SK-N-SH (cell line): ENCODE data around the gene TNRC6C. TPM values are rescaled to one million over a fixed set of nuclear protein-coding genes. Genes with fewer than 3 reads are reported as not detected.

Experiments used
- CTCF ChIA-PET: fragments of 300-600, 350-600 bp; formaldehyde crosslinking; extraction: SDS; loops from one replicate; lab custom pipeline; 2021; lab: Yijun Ruan, JAX
- POLR2A ChIA-PET: fragments of 350-600 bp; sonication (Branson Sonifier 250); formaldehyde crosslinking; extraction: SDS; loops from one replicate; lab custom pipeline; 2020; ENCODE audit warnings: antibody characterized with exemption, inconsistent platforms; lab: Yijun Ruan, JAX
- DNase-seq: peaks from one replicate; pipeline ENCODE4 v3.0.0; 2012
- H2AFZ ChIP-seq: fragments of 200-600 bp; sonication (generic); 2 replicates; pipeline ENCODE4 v1.8.1; 2016; ENCODE audit warnings: antibody characterized with exemption, mild to moderate bottlenecking, low read depth
- H3F3A ChIP-seq: fragments of 200-600 bp; sonication (generic); replicated peaks from 2 replicates; pipeline ENCODE3; 2016; ENCODE audit warnings: antibody characterized with exemption, mild to moderate bottlenecking; ENCODE audit not compliant: insufficient read depth
- H3K27ac ChIP-seq, 2 experiments: fragments of 200-500 bp in 1 of 2; fragments of 200-600 bp in 1 of 2; sonication (Bioruptor generic) in 1 of 2; sonication (generic), shearing (Covaris generic) in 1 of 2; 2 replicates each; pipeline versions ENCODE4 v1.5.1 to v1.6.1; 2014 to 2016; ENCODE audit warnings: low read depth in 2 of 2, inconsistent platforms in 1 of 2, low read length in 1 of 2, mild to moderate bottlenecking in 1 of 2, mixed read lengths in 1 of 2
- H3K27me3 ChIP-seq: fragments of 200-600 bp; sonication (generic), shearing (Covaris generic); 2 replicates; pipeline ENCODE4 v1.6.1; 2016; ENCODE audit warnings: mixed run types; ENCODE audit not compliant: insufficient read depth
- H3K36me3 ChIP-seq, 2 experiments: fragments of 200-500 bp in 1 of 2; fragments of 200-600 bp in 1 of 2; sonication (Bioruptor generic) in 1 of 2; sonication (generic) in 1 of 2; replicated peaks in 1 of 2; 2 replicates each; pipeline versions ENCODE3 to v1.5.1; 2014 to 2016; ENCODE audit warnings: low read length in 1 of 2, mild to moderate bottlenecking in 1 of 2; ENCODE audit not compliant: insufficient read depth in 2 of 2, control insufficient read depth in 1 of 2
- H3K4me1 ChIP-seq, 2 experiments: fragments of 200-500 bp in 1 of 2; fragments of 200-600 bp in 1 of 2; sonication (Bioruptor generic) in 1 of 2; sonication (generic), shearing (Covaris generic) in 1 of 2; 2 replicates each; pipeline versions ENCODE4 v1.5.1 to v1.6.1; 2014 to 2016; ENCODE audit warnings: low read depth in 1 of 2, low read length in 1 of 2, mixed run types in 1 of 2; ENCODE audit not compliant: insufficient read depth in 2 of 2, control insufficient read depth in 1 of 2
- H3K4me2 ChIP-seq: fragments of 200-600 bp; sonication (generic), shearing (Covaris generic); 2 replicates; pipeline ENCODE4 v1.6.1; 2017; ENCODE audit warnings: mixed run types
- H3K4me3 ChIP-seq, 2 experiments: fragments of 200-500 bp in 1 of 2; fragments of 200-600 bp in 1 of 2; sonication (Bioruptor generic) in 1 of 2; sonication (generic), shearing (Covaris generic) in 1 of 2; 2 replicates each; pipeline versions ENCODE4 v1.5.1 to v1.8.1; 2014 to 2016; ENCODE audit warnings: low read depth in 2 of 2, inconsistent platforms in 1 of 2, low read length in 1 of 2, mild to moderate bottlenecking in 1 of 2, mixed read lengths in 1 of 2, moderate library complexity in 1 of 2
- H3K79me2 ChIP-seq: fragments of 200-600 bp; sonication (generic); 2 replicates; pipeline ENCODE4 v1.8.1; 2017; ENCODE audit warnings: mild to moderate bottlenecking; ENCODE audit not compliant: insufficient read depth
- H3K9ac ChIP-seq: fragments of 200-600 bp; sonication (generic); 2 replicates; pipeline ENCODE4 v1.6.1; 2017; ENCODE audit warnings: mixed run types
- H3K9me2 ChIP-seq: fragments of 200-600 bp; sonication (generic); 2 replicates; pipeline ENCODE4 v1.6.1; 2017; ENCODE audit warnings: mixed run types
- H3K9me3 ChIP-seq: fragments of 200-600 bp; sonication (generic); 2 replicates; pipeline ENCODE4 v1.6.1; 2017; ENCODE audit warnings: mixed run types, mild to moderate bottlenecking, moderate library complexity
- H4K20me1 ChIP-seq: fragments of 200-600 bp; sonication (generic); 2 replicates; pipeline ENCODE4 v1.6.1; 2017; ENCODE audit warnings: mild to moderate bottlenecking, mixed run types; ENCODE audit not compliant: insufficient read depth
- CHD2 ChIP-seq: fragments of 150-350 bp; IDR thresholded peaks from 2 replicates; pipeline ENCODE4 v1.6.1; 2018; ENCODE audit warnings: low read length; ENCODE audit not compliant: partially characterized antibody
- FOSL2 ChIP-seq: IDR thresholded peaks from 2 replicates; pipeline ENCODE4 v1.4.0; 2012; ENCODE audit warnings: low read depth, mild to moderate bottlenecking, moderate library complexity, borderline replicate concordance
- FOXJ3 ChIP-seq: sonication (generic); formaldehyde crosslinking; IDR thresholded peaks from 2 replicates; pipeline ENCODE4 v1.5.1; 2020; ENCODE audit warnings: mild to moderate bottlenecking, missing genetic modification reagents
- IRF3 ChIP-seq: fragments of 150-350 bp; IDR thresholded peaks from 2 replicates; pipeline ENCODE4 v1.6.1; 2016; ENCODE audit warnings: mild to moderate bottlenecking, low read depth, low read length
- JUND ChIP-seq: IDR thresholded peaks from 2 replicates; pipeline ENCODE4 v1.4.0; 2012
- MXI1 ChIP-seq: IDR thresholded peaks from 2 replicates; pipeline ENCODE4 v1.6.1; 2012; ENCODE audit warnings: mild to moderate bottlenecking, low read depth, low read length, improper control_type of control experiment
- NFIC ChIP-seq: IDR thresholded peaks from 2 replicates; pipeline ENCODE4 v1.4.0; 2012; ENCODE audit warnings: borderline replicate concordance
- NRF1 ChIP-seq: IDR thresholded peaks from 2 replicates; pipeline ENCODE4 v1.6.1; 2012; ENCODE audit warnings: low read depth, mild to moderate bottlenecking, low read length
- RAD21 ChIP-seq: IDR thresholded peaks from 2 replicates; pipeline ENCODE4 v1.6.1; 2012; ENCODE audit warnings: mild to moderate bottlenecking, low read length
- RCOR1 ChIP-seq: fragments of 150-350 bp; IDR thresholded peaks from 2 replicates; pipeline ENCODE4 v1.6.1; 2017; ENCODE audit warnings: antibody characterized with exemption, low read length
- RFX5 ChIP-seq: IDR thresholded peaks from 2 replicates; pipeline ENCODE4 v1.6.1; 2012; ENCODE audit warnings: mild to moderate bottlenecking, improper control_type of control experiment, low read length
- RXRA ChIP-seq: IDR thresholded peaks from 2 replicates; pipeline ENCODE4 v1.4.0; 2012; ENCODE audit warnings: low read depth, mild to moderate bottlenecking, borderline replicate concordance
- SMC3 ChIP-seq: IDR thresholded peaks from 2 replicates; pipeline ENCODE4 v1.6.1; 2012; ENCODE audit warnings: low read depth, low read length, improper control_type of control experiment
- TAF1 ChIP-seq: IDR thresholded peaks from 2 replicates; pipeline ENCODE4 v1.6.1; 2012; ENCODE audit warnings: low read depth, mild to moderate bottlenecking, low read length, moderate library complexity, borderline replicate concordance
- USF1 ChIP-seq: IDR thresholded peaks from 2 replicates; pipeline ENCODE4 v1.4.0; 2012; ENCODE audit warnings: low read depth, borderline replicate concordance
- YY1 ChIP-seq: IDR thresholded peaks from 2 replicates; pipeline ENCODE4 v1.4.0; 2012; ENCODE audit warnings: low read depth, mild to moderate bottlenecking
- WGBS: methylation state at CpG from one replicate; pipeline ENCODE4 v1.1.6; 2017; ENCODE audit warnings: low lambda C conversion rate; 5-methylcytosine and 5-hydroxymethylcytosine counted together
- polyA plus RNA-seq, 3 experiments: library from polyadenylated mRNA; depleted of rRNA; stranded (reverse); fragments of >200 nt; gene quantifications; 2 replicates each; pipeline ENCODE4 v1.2.3, GENCODE V29; 2012
- TF ChIP-seq, protein P1 (sequence below): fragments of 150-350 bp; IDR thresholded peaks from 2 replicates; pipeline ENCODE4 v1.6.1; 2017; ENCODE audit warnings: antibody characterized with exemption, low read length, low read depth, borderline replicate concordance

The TNRC6C gene
- polyA plus RNA-seq, 1 of the 3 experiments (the other 2 are of a cell fraction) = 2.2 TPM

DNA sequence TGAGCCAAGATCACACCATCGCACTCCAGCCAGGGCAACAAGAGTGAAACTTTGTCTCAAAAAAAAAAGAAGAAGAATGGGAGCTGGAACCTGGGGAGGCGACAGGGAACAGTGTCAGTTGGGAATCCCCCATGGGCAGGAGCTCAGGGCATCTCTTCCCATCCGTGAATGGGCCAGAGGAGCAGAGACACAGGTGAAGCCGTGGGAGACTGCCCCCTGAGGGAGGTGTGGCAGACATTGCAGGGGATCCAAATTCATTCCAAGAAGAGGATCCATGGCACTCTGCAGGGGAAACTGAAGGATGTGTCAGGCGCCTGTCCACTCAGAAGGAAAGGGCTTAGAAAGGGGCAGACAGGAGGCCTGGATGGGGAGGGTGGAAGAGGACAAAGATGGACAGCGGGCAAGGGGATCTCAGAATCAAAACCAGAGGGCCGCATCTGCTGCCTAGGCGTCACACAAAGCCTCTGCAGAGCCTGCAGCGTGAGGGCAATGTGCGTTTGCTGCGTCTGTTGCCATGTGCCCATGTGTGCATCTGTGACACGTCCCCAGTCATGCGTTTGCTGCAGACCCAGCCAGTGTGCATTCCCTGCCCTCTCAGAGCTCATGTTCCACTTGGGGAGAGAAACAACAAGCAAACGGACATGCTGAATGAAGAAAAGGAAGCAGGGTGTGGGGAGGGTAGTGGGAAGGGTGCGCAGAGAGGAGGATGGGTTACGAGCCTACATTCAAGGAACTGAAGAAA is 30.6 kb upstream of the TNRC6C start:
- Histone ChIP-seq H4K20me1 (no peaks in the 10 kb centered on the region), H3K4me3 (no peak overlapping the region), H3K27me3 (peaks cover 24% of the 10 kb centered on the region), H3F3A (no peaks in the 10 kb centered on the region), H3K9ac (no peak overlapping the region), H3K79me2 (no peaks in the 10 kb centered on the region), H3K9me2 (no peaks in the 10 kb centered on the region), H3K4me1 (peaks cover 0 to 41% of the 10 kb centered on the region in 2 experiments; a peak in 1 of 4 replicates), H3K36me3 (no peaks in the 10 kb centered on the region), H3K4me2 (no peak overlapping the region), H3K27ac (no peak overlapping the region), H2AFZ (no peak overlapping the region), H3K9me3 (no peaks in the 10 kb centered on the region)
- TF ChIP-seq FOXJ3 (0 out of 2 replicates have a peak, but pooled peaks have one; percentile 34), RCOR1 (no peak), CHD2 (peak; percentile 31), RXRA (no peak), RFX5 (0 out of 2 replicates have a peak, but pooled peaks have one; percentile 32), RAD21 (no peak), MXI1 (peak; percentile 92)
- DNase-seq = peak; percentile 74
- WGBS = 60% methylated on average over 16 of the region's 16 CpGs
- CTCF ChIA-PET = interaction anchor here (1.3 to 2.9 kb wide), 5 partner anchors 12 to 498 kb away, joined by 3 to 10 read pairs (median 5); partner anchors contain the start of gene TNRC6C
- POLR2A ChIA-PET = interaction anchor here (1.0 to 2.2 kb wide), 3 partner anchors 11 to 47 kb away, joined by 3 to 13 read pairs (median 4); partner anchors contain the start of gene TNRC6C

DNA sequence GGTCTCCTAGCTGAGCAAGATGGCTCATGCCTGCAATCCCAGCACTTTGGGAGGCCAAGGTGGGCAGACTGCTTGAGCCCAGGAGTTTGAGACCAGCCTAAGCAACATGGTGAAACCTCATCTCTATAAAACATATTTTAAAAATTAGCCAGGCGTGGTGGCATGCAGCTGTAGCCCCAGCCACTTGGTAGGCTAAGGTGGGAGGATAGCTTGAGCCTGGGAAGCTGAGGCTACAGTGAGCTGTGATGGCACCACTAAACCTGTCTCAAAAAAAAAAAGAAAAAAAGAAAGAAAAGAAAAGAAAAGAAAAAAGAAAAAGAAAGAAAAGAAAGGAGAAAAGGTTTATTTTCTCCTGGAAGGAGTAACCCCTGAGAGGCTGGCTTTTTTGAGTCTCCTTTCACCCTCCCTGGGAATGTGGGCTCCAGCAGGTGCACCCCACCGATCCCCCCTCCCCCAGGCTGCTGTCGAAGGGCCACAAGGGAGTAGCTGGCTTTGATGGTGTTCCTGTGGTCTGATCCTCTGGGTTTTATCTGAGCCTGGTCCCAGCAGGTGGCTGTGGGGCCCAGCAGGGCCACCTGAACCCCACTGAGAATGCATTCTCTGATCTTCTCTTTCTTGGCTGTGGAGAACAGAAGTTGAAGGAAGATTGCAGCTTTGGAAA is 29.9 kb upstream of the TNRC6C start:
- Histone ChIP-seq H3K36me3 (no peaks in the 10 kb centered on the region), H3K4me1 (peaks cover 0 to 35% of the 10 kb centered on the region in 2 experiments; a peak in 1 of 4 replicates), H3K4me2 (no peak overlapping the region), H3K4me3 (no peak overlapping the region), H3K27me3 (peaks cover 23% of the 10 kb centered on the region), H3K9me2 (no peaks in the 10 kb centered on the region), H2AFZ (no peak overlapping the region), H3K79me2 (no peaks in the 10 kb centered on the region), H3K9ac (no peak overlapping the region), H3K27ac (no peak overlapping the region), H3F3A (no peaks in the 10 kb centered on the region), H4K20me1 (no peaks in the 10 kb centered on the region), H3K9me3 (no peaks in the 10 kb centered on the region)
- TF ChIP-seq USF1 (no peak), IRF3 (no peak), YY1 (no peak), NRF1 (no peak), FOXJ3 (no peak), FOSL2 (no peak), RCOR1 (no peak), NFIC (no peak), SMC3 (no peak), RAD21 (no peak), JUND (no peak), TAF1 (no peak)
- TF ChIP-seq, protein P1, sequence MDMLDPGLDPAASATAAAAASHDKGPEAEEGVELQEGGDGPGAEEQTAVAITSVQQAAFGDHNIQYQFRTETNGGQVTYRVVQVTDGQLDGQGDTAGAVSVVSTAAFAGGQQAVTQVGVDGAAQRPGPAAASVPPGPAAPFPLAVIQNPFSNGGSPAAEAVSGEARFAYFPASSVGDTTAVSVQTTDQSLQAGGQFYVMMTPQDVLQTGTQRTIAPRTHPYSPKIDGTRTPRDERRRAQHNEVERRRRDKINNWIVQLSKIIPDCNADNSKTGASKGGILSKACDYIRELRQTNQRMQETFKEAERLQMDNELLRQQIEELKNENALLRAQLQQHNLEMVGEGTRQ = no peak
- WGBS = 46% methylated on average over 3 of the region's 3 CpGs
- CTCF ChIA-PET = interaction anchor here (1.8 to 2.1 kb wide), 3 partner anchors 30 to 85 kb away, joined by 5 to 8 read pairs (median 6); partner anchors contain the start of gene TNRC6C
- DNase-seq = no peak
- POLR2A ChIA-PET = interaction anchor here (1.1 to 2.2 kb wide), 2 partner anchors 12 to 29 kb away, joined by 3 to 13 read pairs; partner anchors contain the start of gene TNRC6C
